Kidney tubule cell (primary cell): ENCODE measurements around the gene ABRACL.

Experiments
- DNase-seq: peaks from one replicate; pipeline ENCODE4 v3.0.0-alpha.2; 2018; ENCODE audit warnings: low spot score

Gene ABRACL

GRCh38 chr6:139054001-139054400 lies 25.5 kb downstream of the ABRACL start:
- no peak for DNase-seq

GRCh38 chr6:139055709-139056108 lies 27.2 kb downstream of the ABRACL start:
- no peak for DNase-seq

- DNase-seq = no peak
Measured at GRCh38 chr6:139058029-139058428, 29.5 kb downstream of the ABRACL start.

GRCh38 chr6:139060332-139060731 lies 31.8 kb downstream of the ABRACL start:
- DNase-seq = no peak

- DNase-seq = no peak
Measured at GRCh38 chr6:139062932-139063646, 34.5 kb downstream of the ABRACL start.

- DNase-seq = no peak
Measured at GRCh38 chr6:139064981-139065665, 36.6 kb downstream of the ABRACL start.

- no peak for DNase-seq
Measured at GRCh38 chr6:139066080-139066479, 37.5 kb downstream of the ABRACL start.

- DNase-seq = no peak
Measured at GRCh38 chr6:139068846-139069245, 40.3 kb downstream of the ABRACL start.

GRCh38 chr6:139073118-139073517 lies 44.6 kb downstream of the ABRACL start:
- DNase-seq = no peak

- DNase-seq = no peak
Measured at GRCh38 chr6:139079018-139079417, 50.5 kb downstream of the ABRACL start.

GRCh38 chr6:139080255-139080920 lies 51.8 kb downstream of the ABRACL start:
- no peak for DNase-seq

- no peak for DNase-seq
Measured at GRCh38 chr6:139081471-139081870, 52.9 kb downstream of the ABRACL start.

- no peak for DNase-seq
Measured at GRCh38 chr6:139082370-139082769, 53.8 kb downstream of the ABRACL start.

GRCh38 chr6:139091826-139092225 lies 63.3 kb downstream of the ABRACL start:
- DNase-seq = no peak
